Small intestine (tissue), 7 donors: ENCODE measurements around the gene POU2F3. TPM values are rescaled to one million over a fixed set of nuclear protein-coding genes. Genes with fewer than 3 reads are reported as not detected.

Experiments
- DNase-seq, 2 donors: peaks; one replicate each; pipeline versions ENCODE4 v3.0.0 to v3.0.0-alpha.2; 2013
- FAIRE-seq: peaks from 2 replicates; lab custom pipeline; 2012; peaks lifted over from hg19 to GRCh38; lab: Jason Lieb, UNC
- H3K27ac ChIP-seq, 3 donors: one replicate each; pipeline ENCODE4 v1.5.1; 2013; ENCODE audit warnings: low read length in 2 of 3, mild to moderate bottlenecking in 2 of 3, control low read depth in 1 of 3, inconsistent platforms in 1 of 3, low read depth in 1 of 3, moderate library complexity in 1 of 3
- H3K27me3 ChIP-seq, 3 donors: one replicate each; pipeline ENCODE4 v1.6.1; 2013; ENCODE audit warnings: low read length in 3 of 3, inconsistent platforms in 1 of 3; ENCODE audit not compliant: control insufficient read depth in 3 of 3, insufficient read depth in 3 of 3
- H3K36me3 ChIP-seq, 3 donors: one replicate each; pipeline ENCODE4 v1.6.1; 2013; ENCODE audit warnings: low read length in 3 of 3, inconsistent platforms in 1 of 3, low read depth in 1 of 3, mild to moderate bottlenecking in 1 of 3, moderate library complexity in 1 of 3; ENCODE audit not compliant: control insufficient read depth in 3 of 3, insufficient read depth in 2 of 3
- H3K4me1 ChIP-seq, 3 donors: one replicate each; pipeline ENCODE4 v1.6.1; 2013; ENCODE audit warnings: low read length in 2 of 3, inconsistent platforms in 1 of 3, low read depth in 1 of 3, mild to moderate bottlenecking in 1 of 3, moderate library complexity in 1 of 3; ENCODE audit not compliant: control insufficient read depth in 3 of 3, insufficient read depth in 2 of 3
- H3K4me3 ChIP-seq, 3 donors: one replicate each; pipeline ENCODE4 v1.5.1; 2013; ENCODE audit warnings: low read length in 3 of 3, control low read depth in 1 of 3, inconsistent platforms in 1 of 3, low read depth in 1 of 3, mild to moderate bottlenecking in 1 of 3, moderate library complexity in 1 of 3
- H3K9me3 ChIP-seq, 2 donors: one replicate each; pipeline ENCODE4 v1.6.1; 2013; ENCODE audit warnings: low read depth in 1 of 2, low read length in 1 of 2; ENCODE audit not compliant: control insufficient read depth in 2 of 2, insufficient read depth in 1 of 2
- WGBS, 3 donors: extraction: QIAGEN DNeasy Blood & Tissue Kit; methylation state at CpG; one replicate each; pipeline ENCODE4 v1.1.7; 2013; 5-methylcytosine and 5-hydroxymethylcytosine counted together
- polyA plus RNA-seq, 4 donors: library from polyadenylated mRNA; stranded (reverse) in 3 of 4; unstranded in 1 of 4; fragments of 200-250 nt in 3 of 4; fragments of 120-200 nt in 1 of 4; gene quantifications; one replicate each; pipeline versions ENCODE4 v1.2.1 to v1.2.3, GENCODE V29; 2013
- donor health status: healthy with polysubstance abuse.
- donor health status: control.
- donor health status: control.
- donor health status: Bipolar disorder and iron deficiency.
- donor health status: healthy.

POU2F3 gene
- polyA plus RNA-seq, 4 donors: 1.0 to 1.6 (median 1.4) TPM

- FAIRE-seq (no peak), DNase-seq (no peak)
- peaks cover 0 to 33% (median 11%) of the 10 kb centered on the region in 3 donors for H3K27me3 ChIP-seq
- no peaks in the 10 kb centered on the region for H3K36me3 ChIP-seq
- peaks cover 0 to 4% (median 0%) of the 10 kb centered on the region in 3 donors for H3K4me1 ChIP-seq
- no peak overlapping the region for H3K27ac ChIP-seq
- no peaks in the 10 kb centered on the region for H3K9me3 ChIP-seq
- 86 to 91% (median 91%) methylated on average over 9 of the region's 9 CpGs for WGBS, 3 donors
- H3K4me3 ChIP-seq: no peak overlapping the region
These were observed 17.4 kb downstream of the POU2F3 start for GRCh38 chr11:120257346-120257745.

- peaks cover 0 to 4% (median 0%) of the 10 kb centered on the region in 3 donors for H3K4me1 ChIP-seq
- H3K27me3 ChIP-seq: peaks cover 0 to 29% (median 10%) of the 10 kb centered on the region in 3 donors
- no peaks in the 10 kb centered on the region for H3K9me3 ChIP-seq
- FAIRE-seq: no peak
- H3K4me3 ChIP-seq: no peak overlapping the region
- 82 to 90% (median 84%) methylated on average over 3 of the region's 3 CpGs for WGBS, 3 donors
- H3K36me3 ChIP-seq: no peaks in the 10 kb centered on the region
- no peak overlapping the region for H3K27ac ChIP-seq
- no peak for DNase-seq
These were observed 18.7 kb downstream of the POU2F3 start for GRCh38 chr11:120258661-120259060.

DNA sequence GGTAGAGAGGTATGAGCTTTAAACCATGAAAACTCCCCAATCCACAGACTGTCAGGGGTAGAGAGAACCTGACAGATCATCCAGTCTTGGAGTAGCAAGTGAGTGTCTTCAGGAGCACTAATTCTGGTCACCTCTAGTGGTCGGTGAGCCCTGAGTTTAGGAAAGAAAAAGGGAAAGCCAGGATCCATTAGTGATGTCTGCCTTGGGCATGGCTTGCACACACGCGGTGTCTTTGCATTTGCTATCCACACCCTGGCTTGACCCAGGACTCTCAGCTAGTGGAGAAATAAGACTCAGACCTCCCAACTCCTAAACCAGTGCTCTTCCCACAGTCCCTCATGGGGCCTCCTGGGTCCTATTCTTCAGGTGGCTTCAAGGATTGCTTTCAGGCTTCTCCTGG, 19.3 kb downstream of the POU2F3 start:
- 85 to 95% (median 93%) methylated on average over 3 of the region's 3 CpGs for WGBS, 3 donors
- H3K27ac ChIP-seq: no peak overlapping the region
- FAIRE-seq: no peak

DNA sequence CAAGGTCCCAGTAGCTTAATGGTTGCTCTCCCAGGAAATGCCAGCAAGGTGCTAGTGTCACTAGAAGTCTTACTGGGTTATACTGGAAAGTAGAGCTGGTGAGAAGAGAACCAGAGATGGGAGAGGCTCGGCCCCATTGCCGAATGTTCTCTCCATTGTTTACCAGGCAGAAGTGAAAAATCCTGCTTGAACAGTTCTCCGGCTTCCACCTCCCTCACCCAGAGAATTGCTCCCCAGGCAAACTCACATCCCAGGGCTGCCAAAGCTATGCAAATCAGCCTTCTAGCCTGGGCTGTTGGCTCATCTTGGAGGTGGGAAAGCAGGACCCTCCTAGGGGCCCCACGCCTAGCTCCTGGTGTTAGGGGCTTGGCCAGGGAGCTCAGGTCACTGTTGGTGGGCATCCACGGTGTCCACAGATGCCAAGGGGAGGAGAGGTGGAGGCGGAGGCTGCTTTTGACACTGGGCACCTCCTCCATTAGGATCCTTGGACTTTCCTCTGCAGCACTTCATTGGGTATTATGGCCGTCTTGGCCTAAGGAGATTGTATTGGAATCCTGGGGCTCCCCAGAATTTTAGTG, 20.1 kb downstream of the POU2F3 start:
- DNase-seq (no peak), FAIRE-seq (no peak)
- Histone ChIP-seq H3K27ac (no peak overlapping the region), H3K4me1 (peaks cover 0 to 1% (median 0%) of the 10 kb centered on the region in 3 donors), H3K36me3 (no peaks in the 10 kb centered on the region), H3K27me3 (peaks cover 0 to 19% (median 3%) of the 10 kb centered on the region in 3 donors), H3K9me3 (no peaks in the 10 kb centered on the region), H3K4me3 (no peak overlapping the region)
- 78 to 86% (median 85%) methylated on average over 7 of the region's 7 CpGs for WGBS, 3 donors

More for the DNA sequence above, 19.3 kb downstream of the POU2F3 start:
- peaks cover 0 to 4% (median 0%) of the 10 kb centered on the region in 3 donors for H3K4me1 ChIP-seq
- no peak overlapping the region for H3K4me3 ChIP-seq
- DNase-seq: no peak
- no peaks in the 10 kb centered on the region for H3K9me3 ChIP-seq
- no peaks in the 10 kb centered on the region for H3K36me3 ChIP-seq
- peaks cover 0 to 27% (median 6%) of the 10 kb centered on the region in 3 donors for H3K27me3 ChIP-seq

GRCh38 chr11:120260616-120261015, 20.7 kb downstream of the POU2F3 start:
- H3K4me3 ChIP-seq: no peak overlapping the region
- FAIRE-seq: no peak
- no peaks in the 10 kb centered on the region for H3K36me3 ChIP-seq
- peaks cover 0 to 14% (median 1%) of the 10 kb centered on the region in 3 donors for H3K27me3 ChIP-seq
- H3K9me3 ChIP-seq: no peaks in the 10 kb centered on the region
- H3K4me1 ChIP-seq: no peaks in the 10 kb centered on the region
- WGBS, 3 donors: 86 to 95% (median 92%) methylated on average over 7 of the region's 7 CpGs
- DNase-seq: no peak
- no peak overlapping the region for H3K27ac ChIP-seq

- H3K9me3 ChIP-seq: no peaks in the 10 kb centered on the region
- DNase-seq (no peak), FAIRE-seq (no peak)
- H3K27ac ChIP-seq: no peak overlapping the region
- H3K36me3 ChIP-seq: no peaks in the 10 kb centered on the region
- no peaks in the 10 kb centered on the region for H3K4me1 ChIP-seq
- H3K4me3 ChIP-seq: no peak overlapping the region
- H3K27me3 ChIP-seq: peaks cover 0 to 10% (median 0%) of the 10 kb centered on the region in 3 donors
These were observed 21.4 kb downstream of the POU2F3 start for GRCh38 chr11:120261321-120261720.

DNA sequence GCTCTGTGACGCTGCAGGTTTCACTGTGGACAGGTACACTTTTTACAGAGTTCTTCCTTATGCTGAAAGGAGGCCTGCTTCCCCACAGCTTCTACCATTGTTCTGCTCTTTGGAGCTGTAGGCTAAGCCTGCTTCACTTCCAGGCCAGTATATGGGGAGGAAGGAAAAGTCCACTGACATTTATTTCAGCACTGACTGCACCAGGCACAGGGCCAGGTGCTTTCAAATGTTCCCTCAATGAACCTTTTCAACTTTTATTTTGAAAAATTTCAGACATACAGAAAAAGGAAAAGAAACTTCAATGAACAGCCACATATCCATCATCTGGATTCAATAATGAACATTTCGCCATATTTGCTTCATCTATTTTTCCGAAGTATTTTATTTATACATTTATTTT, 22.0 kb downstream of the POU2F3 start:
- WGBS, 3 donors: 79 to 95% (median 83%) methylated on average over 3 of the region's 3 CpGs
- H3K27me3 ChIP-seq: peaks cover 0 to 8% (median 0%) of the 10 kb centered on the region in 3 donors
- H3K4me1 ChIP-seq: no peaks in the 10 kb centered on the region
- DNase-seq (no peak), FAIRE-seq (no peak)
- H3K36me3 ChIP-seq: no peaks in the 10 kb centered on the region
- no peak overlapping the region for H3K4me3 ChIP-seq
- no peaks in the 10 kb centered on the region for H3K9me3 ChIP-seq
- no peak overlapping the region for H3K27ac ChIP-seq

DNA sequence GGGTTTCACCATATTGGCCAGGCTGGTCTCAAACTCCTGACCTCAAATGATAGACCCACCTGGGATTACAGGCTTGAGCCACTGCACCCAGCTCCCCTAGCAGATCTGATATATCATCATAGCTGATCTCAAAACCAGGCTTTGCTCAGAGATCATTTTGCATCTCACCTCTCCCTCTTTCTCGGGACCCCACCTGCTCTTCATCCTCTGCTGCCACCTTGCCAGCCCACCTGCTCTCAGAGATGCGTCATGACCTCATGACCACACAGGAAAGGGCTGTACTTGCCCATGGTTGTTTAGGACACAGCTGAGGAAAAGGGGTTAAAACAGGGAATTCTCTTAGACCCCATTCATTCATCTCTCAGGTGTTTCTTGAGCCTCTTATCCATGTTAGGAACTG, 27.4 kb downstream of the POU2F3 start:
- 58 to 97% (median 73%) methylated on average over 2 of the region's 2 CpGs for WGBS, 3 donors
- Histone ChIP-seq H3K4me3 (no peak overlapping the region), H3K36me3 (no peaks in the 10 kb centered on the region), H3K27ac (no peak overlapping the region), H3K4me1 (no peaks in the 10 kb centered on the region), H3K9me3 (no peaks in the 10 kb centered on the region), H3K27me3 (peaks cover 0 to 6% (median 2%) of the 10 kb centered on the region in 3 donors)
- FAIRE-seq (no peak), DNase-seq (no peak)

- no peaks in the 10 kb centered on the region for H3K9me3 ChIP-seq
- H3K4me1 ChIP-seq: no peaks in the 10 kb centered on the region
- 66 to 76% (median 71%) methylated on average over 5 of the region's 5 CpGs for WGBS, 3 donors
- DNase-seq (no peak), FAIRE-seq (no peak)
- no peaks in the 10 kb centered on the region for H3K36me3 ChIP-seq
- no peak overlapping the region for H3K4me3 ChIP-seq
- H3K27ac ChIP-seq: no peak overlapping the region
- peaks cover 0 to 6% (median 2%) of the 10 kb centered on the region in 3 donors for H3K27me3 ChIP-seq
These were observed 28.7 kb downstream of the POU2F3 start for GRCh38 chr11:120268686-120269085.
